Epidermal melanocyte (primary cell): ENCODE results near the gene ZNF800.

ENCODE experiments used
- DNase-seq: peaks from one replicate; pipeline ENCODE4 v3.0.0; 2011; ENCODE audit warnings: low spot score; ENCODE audit not compliant: insufficient read length

Gene ZNF800

DNA sequence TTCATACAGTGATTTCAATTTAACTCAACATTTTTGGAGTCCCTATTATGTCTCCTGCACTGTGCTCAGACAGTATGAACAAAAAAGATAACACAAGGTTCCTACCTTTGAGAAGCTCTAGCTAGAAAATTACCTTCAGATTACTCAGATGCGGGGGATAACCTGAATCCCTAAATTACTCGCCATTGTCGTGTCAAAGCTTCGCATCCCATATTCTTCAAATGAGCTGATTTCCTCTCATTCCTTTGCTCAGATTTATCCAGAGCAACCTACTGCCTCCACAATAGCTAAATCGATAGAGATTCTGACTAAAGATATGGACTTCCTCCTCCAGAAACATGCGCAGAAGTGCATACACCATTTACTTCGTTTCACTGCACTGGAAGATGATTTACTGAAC lies 42.6 kb downstream of the ZNF800 start:
- no peak for DNase-seq

DNA sequence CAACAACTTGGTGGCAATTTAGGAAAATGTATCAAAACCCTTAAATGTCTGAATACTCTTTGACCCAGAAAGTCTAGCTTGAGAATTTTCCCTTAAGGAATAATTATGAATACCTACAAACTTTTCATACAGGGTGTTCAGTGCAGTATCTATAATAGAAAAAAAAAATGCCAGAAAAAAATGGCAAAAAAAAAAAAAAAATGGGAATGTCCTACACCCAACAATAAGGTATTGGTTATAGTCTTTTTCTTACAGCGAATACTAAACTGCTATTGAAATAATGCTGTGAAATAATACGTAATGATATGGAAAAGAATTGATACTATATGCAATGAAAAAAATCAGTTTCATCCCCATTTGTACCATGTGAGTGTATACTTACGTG lies 44.3 kb downstream of the ZNF800 start:
- no peak for DNase-seq

DNA sequence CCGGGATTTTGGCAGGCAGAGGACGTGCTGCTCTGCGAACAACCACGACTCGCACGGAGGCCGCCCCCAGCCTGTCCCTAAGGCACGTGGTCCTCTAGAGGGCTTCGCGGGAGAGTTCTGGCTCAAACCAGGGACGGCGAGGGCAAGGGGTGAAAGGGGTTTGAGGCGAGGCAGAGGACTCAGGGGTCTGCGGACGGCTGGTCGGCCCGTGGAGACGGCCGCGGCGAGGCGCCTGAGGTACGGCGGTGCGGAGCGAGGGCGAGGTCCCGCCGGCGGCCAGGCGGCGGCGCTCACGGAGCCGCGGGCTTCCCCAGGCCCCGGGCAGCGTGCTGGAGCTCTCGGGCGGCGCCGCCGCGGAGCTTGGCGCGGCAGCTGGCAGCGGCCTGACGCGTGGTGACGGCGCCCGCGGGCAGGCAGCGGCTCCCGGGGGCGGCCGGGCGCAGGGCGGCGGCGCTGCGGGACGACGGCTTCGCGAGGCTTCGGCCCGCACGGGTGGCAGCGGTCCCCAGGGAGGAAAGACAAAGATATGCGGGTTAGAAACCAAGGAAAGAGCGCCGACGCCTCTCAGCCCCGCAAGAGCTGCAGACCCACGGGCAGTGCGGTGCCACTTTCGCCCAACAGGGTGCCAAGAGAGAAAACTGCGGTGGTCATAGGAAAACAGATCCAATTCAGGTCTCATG lies 44.8 kb downstream of the ZNF800 start:
- DNase-seq = peak; percentile 45

DNA sequence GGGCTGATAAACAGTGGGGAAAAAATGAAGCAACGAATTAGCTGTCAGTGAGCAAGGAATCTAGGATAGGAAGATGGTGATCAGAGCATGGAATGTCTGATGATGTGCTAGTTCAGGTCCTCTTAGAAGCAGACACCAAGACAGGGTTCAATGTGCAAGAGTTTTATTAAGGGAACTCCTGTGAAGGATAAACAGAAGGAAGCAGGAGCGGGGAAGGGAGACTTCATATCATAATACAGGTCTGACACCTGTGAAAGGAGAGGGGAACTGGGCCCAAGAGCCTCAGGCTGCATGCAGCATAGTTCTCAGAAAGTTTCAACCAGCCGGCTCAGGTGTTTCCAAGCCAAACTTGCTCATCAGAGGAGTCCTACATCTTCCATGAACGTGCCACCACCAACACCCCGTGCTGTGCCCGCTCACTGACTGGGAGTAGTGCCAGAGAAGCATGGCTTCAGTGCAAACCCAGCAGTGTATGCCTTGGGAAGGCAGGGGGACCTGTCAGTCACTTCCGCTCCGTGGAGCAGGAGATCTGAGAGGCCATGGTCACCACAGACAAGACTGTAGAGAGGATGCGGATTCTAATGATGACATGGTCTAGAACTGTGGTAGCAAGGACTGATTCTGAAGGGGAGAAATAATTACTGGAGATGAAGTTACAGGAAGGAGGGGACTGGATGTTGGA lies 45.8 kb downstream of the ZNF800 start:
- DNase-seq = no peak

DNA sequence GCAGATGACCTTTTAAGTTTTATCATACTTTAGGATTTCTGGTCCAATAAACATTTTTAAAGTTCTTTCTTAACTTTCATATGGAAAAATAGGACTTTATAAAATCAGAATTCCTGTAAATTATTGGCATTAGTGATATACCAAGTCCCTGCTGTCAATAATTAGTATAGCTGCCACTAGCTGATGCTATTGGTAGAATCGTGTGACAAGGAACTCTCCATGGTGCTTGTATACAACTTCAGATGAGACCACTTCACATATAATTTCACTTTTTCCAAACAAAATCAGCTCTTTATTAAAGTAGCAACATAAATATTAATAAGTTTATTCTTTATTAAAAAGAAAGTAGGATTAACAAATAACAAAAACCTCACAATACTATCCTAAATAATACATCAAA lies 49.9 kb downstream of the ZNF800 start:
- no peak for DNase-seq

DNA sequence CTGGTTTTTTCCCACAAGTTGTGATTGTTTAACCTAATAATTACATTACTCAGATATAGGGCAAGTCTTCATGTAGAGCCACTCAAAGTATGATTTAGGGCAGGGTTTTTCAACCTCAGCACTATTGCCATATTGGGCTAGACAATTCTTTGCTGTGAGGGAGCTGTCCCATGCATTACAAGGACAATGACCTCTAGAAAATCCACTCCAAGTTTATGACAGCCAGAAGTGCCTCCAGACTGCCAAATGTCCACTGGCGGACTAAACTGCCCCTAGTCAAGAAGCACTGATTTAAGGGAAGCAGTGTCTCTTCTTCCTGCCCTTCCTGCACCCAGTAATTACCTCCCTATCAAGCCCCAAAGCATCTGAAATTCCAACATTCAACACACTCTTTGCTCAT lies 54.4 kb downstream of the ZNF800 start:
- no peak for DNase-seq

DNA sequence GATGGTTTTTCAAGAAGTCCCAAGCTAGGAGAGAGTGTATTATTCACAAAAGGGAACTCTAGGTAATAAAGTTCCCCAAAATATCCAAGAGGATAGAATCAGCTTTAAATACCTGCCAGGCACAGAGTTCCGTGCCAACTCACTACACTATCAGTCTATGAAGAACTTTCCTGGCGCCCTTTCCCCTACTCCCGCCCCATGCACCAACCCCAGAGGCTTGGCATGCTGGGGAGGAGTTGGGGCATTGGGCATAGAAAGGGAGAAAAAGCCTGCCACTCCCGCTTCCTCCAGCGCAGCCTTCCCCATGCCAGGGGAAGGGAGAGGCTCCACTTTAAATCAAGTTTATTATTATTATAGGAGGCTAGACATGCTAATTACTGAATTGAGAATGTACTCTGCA lies 54.9 kb downstream of the ZNF800 start:
- DNase-seq = no peak

DNA sequence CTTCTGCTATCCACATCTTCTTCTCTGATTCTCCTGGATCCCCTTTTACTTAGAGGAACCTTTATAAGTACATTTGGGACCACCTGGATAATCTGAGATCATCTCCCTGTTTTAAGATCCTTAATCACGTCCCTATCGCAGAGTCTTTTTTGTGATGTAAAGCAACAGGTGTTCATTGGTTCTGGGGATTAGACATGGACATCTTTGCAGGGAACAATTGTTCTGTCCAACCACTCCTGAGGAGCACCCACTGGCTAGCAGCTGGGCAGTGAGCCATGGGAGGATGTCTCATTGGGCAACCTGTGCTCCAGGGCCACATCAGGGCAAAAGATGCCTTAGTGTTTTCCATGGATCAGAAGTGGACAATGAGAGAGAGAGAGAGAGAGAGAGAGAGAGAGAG lies 56.0 kb downstream of the ZNF800 start:
- DNase-seq = no peak

DNA sequence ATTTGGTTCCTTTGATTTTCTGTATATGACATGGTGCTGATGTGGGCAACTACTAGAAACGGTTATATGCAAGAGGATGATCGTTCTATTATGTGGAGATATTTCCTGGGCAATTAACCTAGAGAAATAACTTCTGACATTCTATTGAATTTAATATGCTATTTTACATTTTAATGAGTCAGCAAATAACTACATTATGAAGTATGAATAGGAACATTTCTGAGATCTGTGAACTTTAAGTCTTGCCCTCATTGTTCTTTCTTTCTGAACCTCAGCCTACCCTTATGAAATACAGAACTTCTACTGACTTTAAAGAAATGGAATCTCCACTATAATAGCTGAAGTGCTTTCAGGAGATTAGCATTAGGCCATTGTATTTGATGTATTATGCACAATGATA lies 59.6 kb downstream of the ZNF800 start:
- no peak for DNase-seq

DNA sequence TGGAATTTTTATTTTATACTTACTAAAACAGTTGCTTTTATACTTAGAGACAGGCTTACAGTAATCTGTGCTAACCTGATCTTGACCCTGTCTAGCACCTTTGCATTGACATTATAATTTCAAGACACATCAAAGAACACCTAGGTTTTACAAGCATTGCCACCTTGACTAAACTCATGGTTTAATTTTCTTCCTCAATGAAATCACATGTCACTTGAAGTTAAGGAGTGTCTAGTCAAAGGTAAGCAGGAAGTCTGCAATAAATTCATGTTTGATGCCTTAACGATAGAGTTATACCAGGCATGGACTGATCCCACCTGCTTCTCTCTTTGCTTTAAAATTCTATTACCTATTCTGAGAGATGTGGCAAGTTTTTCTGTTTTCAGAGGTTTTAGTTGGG lies 62.4 kb downstream of the ZNF800 start:
- no peak for DNase-seq

DNA sequence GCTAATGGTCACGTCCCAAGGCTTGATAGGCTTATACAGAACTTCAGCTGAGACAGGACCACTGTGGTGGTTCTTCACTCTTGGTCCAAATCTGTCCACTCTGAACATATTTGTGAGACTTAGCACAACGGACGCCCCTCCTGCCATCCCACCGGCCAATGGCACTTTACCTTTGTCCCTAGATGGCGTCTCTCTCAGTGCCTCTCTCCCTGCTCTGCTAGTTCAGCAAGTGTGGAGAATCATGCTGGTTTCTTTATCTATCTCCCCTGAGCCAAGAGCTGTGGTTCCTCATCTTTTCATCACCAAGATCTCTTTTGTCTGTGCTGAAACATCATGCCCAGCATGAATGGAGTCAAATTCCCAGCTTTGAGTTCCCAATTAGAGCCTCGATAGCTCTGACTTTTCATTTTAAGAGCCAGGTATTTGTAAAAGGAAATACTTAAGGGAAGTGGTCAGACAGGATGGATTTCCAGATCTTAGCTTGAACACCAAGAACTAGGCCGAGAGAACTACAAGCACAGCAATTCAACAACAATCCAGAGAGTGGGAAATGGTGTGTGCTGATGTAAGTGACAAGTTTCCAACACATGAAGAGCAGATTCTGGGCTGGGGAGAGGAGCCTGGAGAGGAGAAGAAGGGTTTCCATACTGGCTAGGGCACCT lies 69.5 kb downstream of the ZNF800 start:
- DNase-seq = no peak

DNA sequence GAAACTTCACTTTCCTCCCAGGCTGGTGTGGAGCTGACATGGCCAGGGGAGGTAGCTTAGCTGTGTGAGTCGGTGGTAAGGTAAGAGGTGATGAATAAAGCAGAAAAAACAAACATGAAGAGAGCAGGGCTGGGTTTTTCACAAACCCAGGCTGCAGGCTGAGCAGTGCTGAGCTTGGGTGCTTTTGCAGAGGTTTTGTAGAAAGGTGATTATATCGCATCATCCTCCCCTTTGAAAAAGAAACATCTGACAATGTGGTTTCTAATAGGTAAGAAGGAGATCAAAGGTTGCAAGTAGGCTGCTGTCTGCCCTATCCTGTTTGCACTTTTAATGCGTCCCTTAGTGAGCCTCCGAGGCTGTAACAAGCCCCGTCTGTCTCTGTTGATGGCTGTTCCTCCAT lies 70.2 kb downstream of the ZNF800 start:
- no peak for DNase-seq

DNA sequence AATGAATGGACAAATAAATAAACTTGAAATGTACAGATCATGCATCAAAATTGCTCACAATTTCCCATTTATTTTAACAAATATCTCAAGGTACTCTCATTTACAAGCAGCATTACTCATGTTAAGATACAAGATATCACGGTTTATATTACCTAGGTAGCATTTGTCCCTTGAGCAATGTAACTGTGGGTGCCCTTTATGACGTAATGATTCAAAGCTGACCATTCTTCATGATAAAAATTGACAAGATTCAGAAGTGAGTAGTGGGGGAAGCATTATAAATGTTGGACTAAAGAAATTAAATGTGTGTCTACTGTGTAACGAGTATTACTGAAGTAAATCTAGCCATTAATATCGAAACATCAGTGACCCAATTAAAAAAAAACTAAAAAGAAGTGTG lies 71.5 kb downstream of the ZNF800 start:
- no peak for DNase-seq
